ENCODE measurements around the gene GNL3L.
"Not testable (repeated sequence)": the region's sequence is repeated elsewhere in the genome, so short reads cannot be mapped to it uniquely, and the experiment has no call there.

DNA sequence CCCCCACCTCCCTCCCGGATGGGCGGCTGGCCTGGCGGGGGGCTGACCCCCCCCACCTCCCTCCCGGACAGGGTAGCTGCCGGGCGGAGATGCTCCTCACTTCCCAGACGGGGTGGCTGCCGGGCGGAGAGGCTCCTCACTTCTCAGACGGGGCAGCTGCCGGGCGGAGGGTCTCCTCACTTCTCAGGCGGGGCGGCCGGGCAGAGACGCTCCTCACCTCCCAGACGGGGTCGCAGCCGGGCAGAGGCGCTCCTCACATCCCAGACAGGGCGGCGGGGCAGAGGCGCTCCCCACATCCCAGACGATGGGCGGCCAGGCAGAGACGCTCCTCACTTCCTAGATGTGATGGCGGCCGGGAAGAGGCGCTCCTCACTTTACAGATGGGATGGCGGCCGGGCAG lies 42.6 kb downstream of the GNL3L start:
- TF ChIP-seq CTCF, POLR2A (IDR thresholded peaks at IDR 0.05): not testable (repeated sequence)

Measured in esophagus squamous epithelium (tissue), 4 donors.